C4-2B (cell line): ENCODE data around the gene ACOT7.
A peak's percentile ranks its signal among the peaks of the same experiment; 100 is the strongest.

Source experiments
- H3K27ac ChIP-seq: fragments of 450-650 bp; 2 replicates; pipeline ENCODE4 v1.5.1; 2017
- CTCF ChIP-seq: fragments of 450-650 bp; conservative IDR thresholded peaks from 2 replicates; pipeline ENCODE4 v1.5.1; 2017; ENCODE audit warnings: mild to moderate bottlenecking
- ZFX ChIP-seq: fragments of 450-650 bp; IDR thresholded peaks from 2 replicates; pipeline ENCODE4 v1.6.1; 2017

Gene ACOT7

GRCh38 chr1:6412896-6413295 lies 19.3 kb upstream of the ACOT7 start:
- TF ChIP-seq CTCF (no peak), ZFX (no peak)
- H3K27ac ChIP-seq = peak overlapping the region; percentile 71

GRCh38 chr1:6410248-6410893 lies 16.8 kb upstream of the ACOT7 start:
- TF ChIP-seq ZFX = no peak
- TF ChIP-seq CTCF = no peak
- no peak overlapping the region for H3K27ac ChIP-seq

- TF ChIP-seq ZFX (no peak), CTCF (no peak)
- H3K27ac ChIP-seq = no peak overlapping the region
These were observed 16.2 kb upstream of the ACOT7 start for GRCh38 chr1:6409733-6410132.

GRCh38 chr1:6409053-6409452 lies 15.5 kb upstream of the ACOT7 start:
- H3K27ac ChIP-seq = no peak overlapping the region
- TF ChIP-seq CTCF (no peak), ZFX (no peak)

- no peak for TF ChIP-seq CTCF
- TF ChIP-seq ZFX = no peak
These were observed 14.5 kb upstream of the ACOT7 start for GRCh38 chr1:6408023-6408422.

GRCh38 chr1:6401673-6402072 lies 8.1 kb upstream of the ACOT7 start:
- H3K27ac ChIP-seq = no peak overlapping the region
- TF ChIP-seq ZFX (no peak), CTCF (no peak)

More at GRCh38 chr1:6408023-6408422, 14.5 kb upstream of the ACOT7 start:
- H3K27ac ChIP-seq = no peak overlapping the region

GRCh38 chr1:6399294-6399693 lies 5.7 kb upstream of the ACOT7 start:
- no peak for TF ChIP-seq CTCF
- no peak for TF ChIP-seq ZFX
- no peak overlapping the region for H3K27ac ChIP-seq
